SH-SY5Y (cell line): Measurements from ENCODE around the gene PPP1R7.

Experiments
- GATA2 ChIP-seq: IDR thresholded peaks from 2 replicates; pipeline ENCODE4 v1.6.1; 2011; ENCODE audit warnings: mild to moderate bottlenecking, low read depth, low read length
- GATA3 ChIP-seq: IDR thresholded peaks from 2 replicates; pipeline ENCODE4 v1.6.1; 2011; ENCODE audit warnings: low read depth, mild to moderate bottlenecking, low read length, moderate library complexity

- TF ChIP-seq GATA2 (no peak), GATA3 (no peak)
Measured at GRCh38 chr2:241109210-241110088, 40.8 kb upstream of the PPP1R7 start.
